Activated CD4-positive, alpha-beta T cell treated with anti-CD3 and anti-CD28 coated beads, Interleukin-2, amount 10 ng/mL, durations not matched to agents 24 days and 14 days (primary cell): Measurements from ENCODE around the gene TTC33. TPM values are rescaled to one million over a fixed set of nuclear protein-coding genes. Genes with fewer than 3 reads are reported as not detected.

Source experiments
- DNase-seq: peaks from one replicate; pipeline ENCODE4 v3.0.0; 2022
- H3K27ac Mint-ChIP-seq: one replicate; pipeline ENCODE4 v1.8.0; 2022; ENCODE audit warnings: mild to moderate bottlenecking, mixed read lengths
- H3K27me3 Mint-ChIP-seq: one replicate; pipeline ENCODE4 v1.8.0; 2022; ENCODE audit warnings: mixed read lengths
- H3K36me3 Mint-ChIP-seq: one replicate; pipeline ENCODE4 v1.8.0; 2022; ENCODE audit warnings: low read depth, mild to moderate bottlenecking, mixed read lengths
- H3K4me1 Mint-ChIP-seq: one replicate; pipeline ENCODE4 v1.8.0; 2021; ENCODE audit warnings: mixed read lengths
- H3K4me3 Mint-ChIP-seq: one replicate; pipeline ENCODE4 v1.8.0; 2022; ENCODE audit warnings: mild to moderate bottlenecking, moderate library complexity, mixed read lengths
- H3K9me3 Mint-ChIP-seq: one replicate; pipeline ENCODE4 v1.8.0; 2021; ENCODE audit warnings: mixed read lengths
- intact Hi-C: fragments of 100-400 bp; cut with micrococcal nuclease; formaldehyde crosslinking; loops from one replicate; pipeline ENCODE4 v1.15.1; 2023
- total RNA-seq: library from RNA; stranded (reverse); gene quantifications from 2 replicates; pipeline ENCODE4 v1.2.3, GENCODE V29; 2022

The TTC33 gene
- total RNA-seq, 1 donor from 2014 or later = 22.7 TPM

GRCh38 chr5:40555886-40556285 is 199.9 kb downstream of the TTC33 start:
- peaks cover 8% of the 10 kb centered on the region for H3K4me1 Mint-ChIP-seq
- H3K27ac Mint-ChIP-seq = no peak overlapping the region
- H3K36me3 Mint-ChIP-seq = no peaks in the 10 kb centered on the region
- no peaks in the 10 kb centered on the region for H3K27me3 Mint-ChIP-seq
- intact Hi-C loops = no loop called here
- no peak overlapping the region for H3K4me3 Mint-ChIP-seq
- H3K9me3 Mint-ChIP-seq = peaks cover 10% of the 10 kb centered on the region
- DNase-seq = no peak

- Mint-ChIP-seq H3K4me1 (peaks cover 7% of the 10 kb centered on the region), H3K36me3 (no peaks in the 10 kb centered on the region), H3K9me3 (peaks cover 6% of the 10 kb centered on the region), H3K27me3 (no peaks in the 10 kb centered on the region), H3K27ac (no peak overlapping the region), H3K4me3 (no peak overlapping the region)
- DNase-seq = no peak
- intact Hi-C loops = no loop called here
Observed at GRCh38 chr5:40554813-40555212, 200.9 kb downstream of the TTC33 start.

GRCh38 chr5:40554054-40554453 is 201.7 kb downstream of the TTC33 start:
- no peak for DNase-seq
- Mint-ChIP-seq H3K4me1 (peaks cover 7% of the 10 kb centered on the region), H3K27me3 (no peaks in the 10 kb centered on the region), H3K4me3 (no peak overlapping the region), H3K36me3 (no peaks in the 10 kb centered on the region), H3K9me3 (peaks cover 6% of the 10 kb centered on the region), H3K27ac (no peak overlapping the region)
- intact Hi-C loops = no loop called here

- Mint-ChIP-seq H3K4me3 (no peak overlapping the region), H3K36me3 (no peaks in the 10 kb centered on the region), H3K9me3 (peaks cover 6% of the 10 kb centered on the region), H3K4me1 (peaks cover 7% of the 10 kb centered on the region), H3K27ac (no peak overlapping the region), H3K27me3 (no peaks in the 10 kb centered on the region)
- intact Hi-C loops = no loop called here
- DNase-seq = peak; percentile 18
Observed at GRCh38 chr5:40552981-40553380, 202.8 kb downstream of the TTC33 start.

- no peak for DNase-seq
- Mint-ChIP-seq H3K27ac (no peak overlapping the region), H3K4me3 (no peak overlapping the region), H3K36me3 (no peaks in the 10 kb centered on the region), H3K9me3 (peaks cover 6% of the 10 kb centered on the region), H3K27me3 (no peaks in the 10 kb centered on the region), H3K4me1 (peaks cover 7% of the 10 kb centered on the region)
- intact Hi-C loops = no loop called here
Observed at GRCh38 chr5:40551496-40552491, 204.0 kb downstream of the TTC33 start.

GRCh38 chr5:40550481-40550880 is 205.3 kb downstream of the TTC33 start:
- Mint-ChIP-seq H3K4me1 (peaks cover 2% of the 10 kb centered on the region), H3K9me3 (peaks cover 6% of the 10 kb centered on the region), H3K27ac (no peak overlapping the region), H3K36me3 (no peaks in the 10 kb centered on the region), H3K27me3 (no peaks in the 10 kb centered on the region), H3K4me3 (no peak overlapping the region)
- no peak for DNase-seq
- intact Hi-C loops = no loop called here

GRCh38 chr5:40549616-40550015 is 206.1 kb downstream of the TTC33 start:
- peaks cover 6% of the 10 kb centered on the region for H3K9me3 Mint-ChIP-seq
- no peaks in the 10 kb centered on the region for H3K27me3 Mint-ChIP-seq
- intact Hi-C loops = no loop called here
- no peak overlapping the region for H3K27ac Mint-ChIP-seq
- no peaks in the 10 kb centered on the region for H3K36me3 Mint-ChIP-seq
- DNase-seq = no peak
- H3K4me3 Mint-ChIP-seq = no peak overlapping the region
- peaks cover 2% of the 10 kb centered on the region for H3K4me1 Mint-ChIP-seq

- Mint-ChIP-seq H3K36me3 (no peaks in the 10 kb centered on the region), H3K4me1 (no peaks in the 10 kb centered on the region), H3K27me3 (no peaks in the 10 kb centered on the region), H3K27ac (no peak overlapping the region), H3K4me3 (no peak overlapping the region), H3K9me3 (no peaks in the 10 kb centered on the region)
- no peak for DNase-seq
- intact Hi-C loops = no loop called here
Observed at GRCh38 chr5:40547994-40548575, 207.7 kb downstream of the TTC33 start.

- H3K9me3 Mint-ChIP-seq = no peaks in the 10 kb centered on the region
- no peak overlapping the region for H3K27ac Mint-ChIP-seq
- no peaks in the 10 kb centered on the region for H3K4me1 Mint-ChIP-seq
- intact Hi-C loops = no loop called here
- H3K4me3 Mint-ChIP-seq = no peak overlapping the region
- DNase-seq = no peak
- no peaks in the 10 kb centered on the region for H3K27me3 Mint-ChIP-seq
- H3K36me3 Mint-ChIP-seq = no peaks in the 10 kb centered on the region
Observed at GRCh38 chr5:40547557-40547956, 208.2 kb downstream of the TTC33 start.

- Mint-ChIP-seq H3K9me3 (peaks cover 14% of the 10 kb centered on the region), H3K4me1 (no peaks in the 10 kb centered on the region), H3K4me3 (no peak overlapping the region), H3K27ac (no peak overlapping the region), H3K27me3 (no peaks in the 10 kb centered on the region), H3K36me3 (peaks cover 4% of the 10 kb centered on the region)
- no peak for DNase-seq
- intact Hi-C loops = no loop called here
Observed at GRCh38 chr5:40540301-40540700, 215.5 kb downstream of the TTC33 start.

- Mint-ChIP-seq H3K4me1 (peaks cover 10% of the 10 kb centered on the region), H3K36me3 (no peaks in the 10 kb centered on the region), H3K4me3 (no peak overlapping the region), H3K27ac (no peak overlapping the region), H3K27me3 (no peaks in the 10 kb centered on the region), H3K9me3 (peaks cover 15% of the 10 kb centered on the region)
- DNase-seq = no peak
- intact Hi-C loops = no loop called here
Observed at GRCh38 chr5:40524677-40525076, 231.1 kb downstream of the TTC33 start.

- intact Hi-C loops = no loop called here
- Mint-ChIP-seq H3K9me3 (peaks cover 22% of the 10 kb centered on the region), H3K36me3 (no peaks in the 10 kb centered on the region), H3K4me3 (no peak overlapping the region), H3K27ac (no peak overlapping the region), H3K27me3 (no peaks in the 10 kb centered on the region), H3K4me1 (peaks cover 14% of the 10 kb centered on the region)
- DNase-seq = no peak
Observed at GRCh38 chr5:40521925-40522324, 233.8 kb downstream of the TTC33 start.

GRCh38 chr5:40521108-40521785 is 234.5 kb downstream of the TTC33 start:
- no peaks in the 10 kb centered on the region for H3K27me3 Mint-ChIP-seq
- intact Hi-C loops = no loop called here
- peaks cover 16% of the 10 kb centered on the region for H3K4me1 Mint-ChIP-seq
- H3K36me3 Mint-ChIP-seq = no peaks in the 10 kb centered on the region
- H3K9me3 Mint-ChIP-seq = peaks cover 25% of the 10 kb centered on the region
- H3K4me3 Mint-ChIP-seq = no peak overlapping the region
- DNase-seq = no peak
- H3K27ac Mint-ChIP-seq = no peak overlapping the region

GRCh38 chr5:40518485-40518917 is 237.3 kb downstream of the TTC33 start:
- Mint-ChIP-seq H3K27me3 (no peaks in the 10 kb centered on the region), H3K36me3 (peaks cover 4% of the 10 kb centered on the region), H3K4me1 (peaks cover 33% of the 10 kb centered on the region), H3K27ac (peak overlapping the region; percentile 7), H3K4me3 (no peak overlapping the region), H3K9me3 (peaks cover 37% of the 10 kb centered on the region)
- intact Hi-C loops = no loop called here
- no peak for DNase-seq
